Gastrocnemius medialis (tissue), 4 donors: ENCODE data around the gene CCL4. TPM values are rescaled to one million over a fixed set of nuclear protein-coding genes. Genes with fewer than 3 reads are reported as not detected.
"Not testable (repeated sequence)": the region's sequence is repeated elsewhere in the genome, so short reads cannot be mapped to it uniquely, and the experiment has no call there.

Experiments
- ATAC-seq, 2 donors: fragments of 150-250 bp; one replicate each; pipeline ENCODE4 v1.9.1; 2016
- DNase-seq, 2 donors: peaks; one replicate each; pipeline ENCODE4 v3.0.0-alpha.2; 2019
- H3K27ac ChIP-seq, 4 donors: fragments of 200-600 bp; sonication (generic); 1 replicate in 1 of 4; 2 replicates in 3 of 4; pipeline ENCODE4 v1.5.1; 2016 to 2018; ENCODE audit warnings: mild to moderate bottlenecking in 2 of 4, moderate library complexity in 1 of 4
- H3K27me3 ChIP-seq, 3 donors: fragments of 200-600 bp; sonication (generic) in 2 of 3; 1 replicate in 1 of 3; 2 replicates in 2 of 3; pipeline versions ENCODE4 v1.5.1 to v1.6.0; 2016 to 2019; ENCODE audit warnings: mild to moderate bottlenecking in 1 of 3, moderate library complexity in 1 of 3
- H3K36me3 ChIP-seq, 2 donors: fragments of 200-600 bp; sonication (generic) in 1 of 2; one replicate each; pipeline ENCODE4 v1.5.1; 2017 to 2018
- H3K4me1 ChIP-seq, 2 donors: fragments of 200-600 bp; sonication (generic) in 1 of 2; one replicate each; pipeline ENCODE4 v1.5.1; 2016 to 2017; ENCODE audit warnings: mild to moderate bottlenecking in 2 of 2
- H3K4me3 ChIP-seq, 4 donors: fragments of 200-600 bp; sonication (generic) in 3 of 4; 1 replicate in 1 of 4; 2 replicates in 3 of 4; pipeline ENCODE4 v1.5.1; 2016 to 2019; ENCODE audit warnings: mild to moderate bottlenecking in 2 of 4
- H3K9me3 ChIP-seq, 3 donors: fragments of 200-600 bp; sonication (generic) in 2 of 3; 1 replicate in 1 of 3; 2 replicates in 2 of 3; pipeline ENCODE4 v1.5.1; 2016 to 2019
- POLR2A ChIP-seq, 2 donors: fragments of 450-650 bp; IDR thresholded peaks; one replicate each; pipeline ENCODE4 v1.6.1; 2017; ENCODE audit warnings: antibody characterized with exemption in 2 of 2, mild to moderate bottlenecking in 2 of 2, moderate library complexity in 2 of 2
- in situ Hi-C, 4 donors: fragments of 200-750 bp; cut with MboI; loops; one replicate each; pipeline versions ENCODE4 v1.15.0 to v1.8.0; 2017; ENCODE audit warnings: low sequenced_read_pairs in 4 of 4
- intact Hi-C: fragments of 100-400 bp; cut with DNase I; formaldehyde crosslinking; loops from one replicate; pipeline ENCODE4 v1.15.1; 2023; ENCODE audit warnings: low total_unique reads
- total RNA-seq, 4 donors: library from RNA; depleted of rRNA; stranded (reverse); fragments of >200 nt; gene quantifications; one replicate each; pipeline versions ENCODE4 v1.1.0 to v1.2.3, GENCODE V29; 2016
- TF ChIP-seq, protein P1 (sequence below), 5 experiments: fragments of 450-650 bp in 3 of 5; fragments of 200-600 bp in 2 of 5; sonication (generic) in 2 of 5; IDR thresholded peaks in 4 of 5; conservative IDR thresholded peaks in 1 of 5; 1 replicate in 4 of 5; 2 replicates in 1 of 5; pipeline ENCODE4 v1.5.1; 2016 to 2019; ENCODE audit warnings: antibody characterized with exemption in 5 of 5, mild to moderate bottlenecking in 3 of 5, moderate library complexity in 3 of 5

The CCL4 gene
- total RNA-seq, 4 donors from 2014 or later = 0.42 to 0.49 TPM; not detected in 2

DNA sequence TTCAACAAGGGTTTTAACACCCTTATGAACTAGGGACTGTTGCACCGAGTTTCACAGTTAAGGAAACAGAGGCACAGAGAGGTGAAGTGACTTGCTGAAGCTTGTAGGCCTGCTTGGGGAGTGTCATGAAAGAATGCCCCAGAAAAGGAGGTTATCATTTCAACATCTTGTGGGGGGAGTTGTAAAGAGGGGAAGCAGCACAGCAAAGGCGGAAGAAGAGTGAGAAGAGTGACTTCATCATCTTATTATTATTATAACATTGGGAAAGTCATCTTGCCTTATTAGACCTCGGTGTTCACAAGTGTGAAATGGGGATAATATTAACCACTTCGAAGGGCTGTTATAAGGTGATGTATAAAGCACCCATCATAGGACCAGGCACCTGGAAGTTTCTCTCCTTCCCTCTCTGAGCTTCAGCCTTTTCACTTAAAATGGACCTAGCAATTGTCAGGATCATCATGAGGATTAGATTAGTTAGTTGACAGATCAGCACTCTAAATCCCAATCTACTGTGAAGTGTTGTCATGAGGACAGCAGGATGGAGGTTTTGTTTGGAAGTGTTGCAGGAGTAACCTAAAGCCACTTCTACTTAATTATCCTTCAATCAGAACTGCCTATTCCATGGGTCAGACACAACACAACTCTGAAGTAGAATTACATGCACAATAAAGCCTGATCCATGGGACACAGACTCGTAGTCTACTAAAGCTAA, 2.3 kb downstream of the CCL4 start:
- H3K4me1 ChIP-seq = no peaks in the 10 kb centered on the region
- no peak for ATAC-seq
- DNase-seq = no peak
- H3K27me3 ChIP-seq = no peaks in the 10 kb centered on the region
- intact Hi-C loops (no loop called here), in situ Hi-C loops (no loop called here)
- H3K4me3 ChIP-seq = no peak overlapping the region
- no peaks in the 10 kb centered on the region for H3K36me3 ChIP-seq
- no peaks in the 10 kb centered on the region for H3K9me3 ChIP-seq
- TF ChIP-seq, protein P1, sequence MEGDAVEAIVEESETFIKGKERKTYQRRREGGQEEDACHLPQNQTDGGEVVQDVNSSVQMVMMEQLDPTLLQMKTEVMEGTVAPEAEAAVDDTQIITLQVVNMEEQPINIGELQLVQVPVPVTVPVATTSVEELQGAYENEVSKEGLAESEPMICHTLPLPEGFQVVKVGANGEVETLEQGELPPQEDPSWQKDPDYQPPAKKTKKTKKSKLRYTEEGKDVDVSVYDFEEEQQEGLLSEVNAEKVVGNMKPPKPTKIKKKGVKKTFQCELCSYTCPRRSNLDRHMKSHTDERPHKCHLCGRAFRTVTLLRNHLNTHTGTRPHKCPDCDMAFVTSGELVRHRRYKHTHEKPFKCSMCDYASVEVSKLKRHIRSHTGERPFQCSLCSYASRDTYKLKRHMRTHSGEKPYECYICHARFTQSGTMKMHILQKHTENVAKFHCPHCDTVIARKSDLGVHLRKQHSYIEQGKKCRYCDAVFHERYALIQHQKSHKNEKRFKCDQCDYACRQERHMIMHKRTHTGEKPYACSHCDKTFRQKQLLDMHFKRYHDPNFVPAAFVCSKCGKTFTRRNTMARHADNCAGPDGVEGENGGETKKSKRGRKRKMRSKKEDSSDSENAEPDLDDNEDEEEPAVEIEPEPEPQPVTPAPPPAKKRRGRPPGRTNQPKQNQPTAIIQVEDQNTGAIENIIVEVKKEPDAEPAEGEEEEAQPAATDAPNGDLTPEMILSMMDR (IDR thresholded peaks at IDR 0.05 in 4 of 5, conservative IDR thresholded peaks at IDR 0.05 in 1 of 5) = no peak
- TF ChIP-seq POLR2A (IDR thresholded peaks at IDR 0.05) = no peak
- no peak overlapping the region for H3K27ac ChIP-seq

- intact Hi-C loops (no loop called here), in situ Hi-C loops (no loop called here)
- Histone ChIP-seq H3K9me3 (no peaks in the 10 kb centered on the region), H3K4me3 (no peak overlapping the region), H3K27ac (no peak overlapping the region), H3K27me3 (no peaks in the 10 kb centered on the region), H3K4me1 (no peaks in the 10 kb centered on the region), H3K36me3 (no peaks in the 10 kb centered on the region)
- ATAC-seq (no peak), DNase-seq (no peak)
- TF ChIP-seq POLR2A (IDR thresholded peaks at IDR 0.05) = no peak
- TF ChIP-seq, protein P1 (IDR thresholded peaks at IDR 0.05 in 4 of 5, conservative IDR thresholded peaks at IDR 0.05 in 1 of 5) = no peak
Measured at GRCh38 chr17:36106493-36106835, 2.8 kb downstream of the CCL4 start.

DNA sequence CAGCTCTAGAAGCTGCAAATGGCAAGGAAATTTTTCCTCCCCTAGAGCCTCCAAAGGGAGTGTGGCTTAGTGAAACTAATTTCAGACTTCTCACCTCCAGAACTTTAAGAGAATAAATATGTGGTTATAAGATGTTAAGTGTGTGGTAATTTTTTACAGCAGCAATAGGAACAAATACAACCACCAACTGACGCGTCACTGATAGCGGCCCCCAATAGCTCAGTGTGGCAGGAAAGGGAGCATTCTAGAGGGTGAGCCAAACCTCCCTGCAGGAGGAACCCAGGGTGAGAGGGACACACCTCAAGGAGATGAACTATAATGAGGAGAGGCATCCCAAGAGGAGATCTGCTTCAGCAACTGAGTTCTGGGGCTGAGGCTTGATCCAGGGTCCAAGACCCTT, 4.0 kb downstream of the CCL4 start:
- Histone ChIP-seq H3K27ac (no peak overlapping the region), H3K9me3 (no peaks in the 10 kb centered on the region), H3K36me3 (no peaks in the 10 kb centered on the region), H3K27me3 (no peaks in the 10 kb centered on the region), H3K4me1 (no peaks in the 10 kb centered on the region), H3K4me3 (no peak overlapping the region)
- no peak for TF ChIP-seq POLR2A (IDR thresholded peaks at IDR 0.05)
- TF ChIP-seq, protein P1 (IDR thresholded peaks at IDR 0.05 in 4 of 5, conservative IDR thresholded peaks at IDR 0.05 in 1 of 5) = no peak
- intact Hi-C loops = no loop called here
- in situ Hi-C loops = no loop called here
- ATAC-seq (no peak), DNase-seq (no peak)

DNA sequence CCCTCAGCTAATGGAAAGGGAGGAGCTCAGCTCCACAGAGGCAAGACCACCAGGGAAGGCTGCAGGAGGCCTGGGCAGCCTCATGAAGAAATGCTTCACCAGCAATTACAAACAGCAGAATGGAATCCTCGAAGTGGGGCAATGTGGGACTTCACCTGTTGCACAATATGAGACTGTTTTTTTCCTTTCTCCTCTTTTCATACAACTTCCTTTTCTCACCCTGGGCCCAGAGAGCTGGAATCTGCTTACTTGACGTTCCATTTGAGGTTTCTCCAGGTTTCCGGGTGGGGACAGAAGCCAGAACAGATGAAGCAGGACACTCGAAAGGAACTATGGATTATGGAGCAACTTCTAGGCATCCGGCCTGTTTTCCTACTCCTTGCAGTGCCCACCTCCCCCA, 4.6 kb downstream of the CCL4 start:
- H3K9me3 ChIP-seq, in situ Hi-C loops, intact Hi-C loops, DNase-seq, H3K36me3 ChIP-seq, ATAC-seq, H3K4me3 ChIP-seq, H3K27me3 ChIP-seq, H3K27ac ChIP-seq, H3K4me1 ChIP-seq: not testable (repeated sequence)

- no peak overlapping the region for H3K4me3 ChIP-seq
- no peaks in the 10 kb centered on the region for H3K4me1 ChIP-seq
- intact Hi-C loops (no loop called here), in situ Hi-C loops (loop anchor here in 1 of 4 donors (10.0 kb wide), 1 partner anchor 74 kb away; no protein-coding TSS in a partner anchor)
- DNase-seq (no peak), ATAC-seq (no peak)
- no peaks in the 10 kb centered on the region for H3K9me3 ChIP-seq
- H3K36me3 ChIP-seq = no peaks in the 10 kb centered on the region
- TF ChIP-seq POLR2A (IDR thresholded peaks at IDR 0.05) = no peak
- TF ChIP-seq, protein P1 (IDR thresholded peaks at IDR 0.05 in 4 of 5, conservative IDR thresholded peaks at IDR 0.05 in 1 of 5) = no peak
- H3K27ac ChIP-seq = no peak overlapping the region
- H3K27me3 ChIP-seq = no peaks in the 10 kb centered on the region
Measured at GRCh38 chr17:36111068-36111490, 7.5 kb downstream of the CCL4 start.
